ENCODE data around the gene INPP1.

- TF ChIP-seq CTCF (conservative IDR thresholded peaks at IDR 0.05; ENCODE audit: low read length), result no peak
- TF ChIP-seq EZH2phosphoT487 (IDR thresholded peaks at IDR 0.05; ENCODE audit: borderline replicate concordance), result no peak
Observed at GRCh38 chr2:190362894-190363293, 19.5 kb downstream of the INPP1 start.

Data from Loucy (cell line).